Activated B cell treated with CpG ODN at 0.5 μM for 24 hours (primary cell): ENCODE measurements around the gene GLB1L2. TPM values are rescaled to one million over a fixed set of nuclear protein-coding genes. Genes with fewer than 3 reads are reported as not detected.
"Not testable (repeated sequence)": the region's sequence is repeated elsewhere in the genome, so short reads cannot be mapped to it uniquely, and the experiment has no call there.

Source experiments
- ATAC-seq: fragments of 200-7000 bp; cut with Tn5 transposase; one replicate; pipeline ENCODE4 v1.10.0; 2021; ENCODE audit warnings: low read depth, mild to moderate bottlenecking, moderate library complexity
- CTCF ChIA-PET: fragments of 350-600 bp; sonication (Branson Sonifier 250); formaldehyde crosslinking; loops from one replicate; lab custom pipeline; 2021; ENCODE audit warnings: antibody characterized with exemption; lab: Charles Lee
- POLR2A ChIA-PET: fragments of 350-600 bp; sonication (Branson Sonifier 250); formaldehyde crosslinking; loops from one replicate; lab custom pipeline; 2021; ENCODE audit warnings: antibody characterized with exemption; lab: Charles Lee
- DNase-seq: peaks from one replicate; pipeline ENCODE4 v3.0.0; 2022
- H3K27ac Mint-ChIP-seq: one replicate; pipeline ENCODE4 v1.8.0; 2020; ENCODE audit warnings: mixed read lengths
- H3K27me3 Mint-ChIP-seq: one replicate; pipeline ENCODE4 v1.8.0; 2021; ENCODE audit warnings: mixed read lengths
- H3K36me3 Mint-ChIP-seq: one replicate; pipeline ENCODE4 v1.8.0; 2021; ENCODE audit warnings: low read depth, mixed read lengths
- H3K4me1 Mint-ChIP-seq: one replicate; pipeline ENCODE4 v1.8.0; 2021; ENCODE audit warnings: mixed read lengths
- H3K4me3 Mint-ChIP-seq: one replicate; pipeline ENCODE4 v1.8.0; 2020; ENCODE audit warnings: mild to moderate bottlenecking, mixed read lengths
- H3K9me3 Mint-ChIP-seq: one replicate; pipeline ENCODE4 v1.8.0; 2020; ENCODE audit warnings: mixed read lengths
- intact Hi-C: fragments of 100-400 bp; cut with micrococcal nuclease; formaldehyde crosslinking; loops from one replicate; pipeline ENCODE4 v1.15.1; 2024
- total RNA-seq: library from RNA; stranded (reverse); gene quantifications from 2 replicates; pipeline ENCODE4 v1.2.3, GENCODE V29; 2022
- TF ChIP-seq, protein P1 (sequence below): fragments of 200-600 bp; IDR thresholded peaks from one replicate; pipeline ENCODE4 v1.8.0; 2022; ENCODE audit warnings: antibody characterized with exemption, mild to moderate bottlenecking

GLB1L2 gene
- total RNA-seq, 1 donor from 2014 or later, result 0.33 TPM

GRCh38 chr11:134313379-134313778 is 18.4 kb upstream of the GLB1L2 start:
- no peak overlapping the region for H3K4me3 Mint-ChIP-seq
- peaks cover 14% of the 10 kb centered on the region for H3K9me3 Mint-ChIP-seq
- TF ChIP-seq, protein P1, sequence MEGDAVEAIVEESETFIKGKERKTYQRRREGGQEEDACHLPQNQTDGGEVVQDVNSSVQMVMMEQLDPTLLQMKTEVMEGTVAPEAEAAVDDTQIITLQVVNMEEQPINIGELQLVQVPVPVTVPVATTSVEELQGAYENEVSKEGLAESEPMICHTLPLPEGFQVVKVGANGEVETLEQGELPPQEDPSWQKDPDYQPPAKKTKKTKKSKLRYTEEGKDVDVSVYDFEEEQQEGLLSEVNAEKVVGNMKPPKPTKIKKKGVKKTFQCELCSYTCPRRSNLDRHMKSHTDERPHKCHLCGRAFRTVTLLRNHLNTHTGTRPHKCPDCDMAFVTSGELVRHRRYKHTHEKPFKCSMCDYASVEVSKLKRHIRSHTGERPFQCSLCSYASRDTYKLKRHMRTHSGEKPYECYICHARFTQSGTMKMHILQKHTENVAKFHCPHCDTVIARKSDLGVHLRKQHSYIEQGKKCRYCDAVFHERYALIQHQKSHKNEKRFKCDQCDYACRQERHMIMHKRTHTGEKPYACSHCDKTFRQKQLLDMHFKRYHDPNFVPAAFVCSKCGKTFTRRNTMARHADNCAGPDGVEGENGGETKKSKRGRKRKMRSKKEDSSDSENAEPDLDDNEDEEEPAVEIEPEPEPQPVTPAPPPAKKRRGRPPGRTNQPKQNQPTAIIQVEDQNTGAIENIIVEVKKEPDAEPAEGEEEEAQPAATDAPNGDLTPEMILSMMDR, result no peak
- ChIA-PET POLR2A (no interaction called here), CTCF (no interaction called here)
- H3K27ac Mint-ChIP-seq, result no peak overlapping the region
- H3K36me3 Mint-ChIP-seq, result peaks cover 2% of the 10 kb centered on the region
- intact Hi-C loops, result no loop called here
- peaks cover 14% of the 10 kb centered on the region for H3K27me3 Mint-ChIP-seq
- no peak for DNase-seq
- no peak for ATAC-seq
- H3K4me1 Mint-ChIP-seq, result no peaks in the 10 kb centered on the region

- DNase-seq (no peak), ATAC-seq (no peak)
- H3K4me1 Mint-ChIP-seq, result no peaks in the 10 kb centered on the region
- no peak overlapping the region for H3K4me3 Mint-ChIP-seq
- no peak overlapping the region for H3K27ac Mint-ChIP-seq
- TF ChIP-seq, protein P1, result no peak
- intact Hi-C loops, result no loop called here
- H3K27me3 Mint-ChIP-seq, result peaks cover 14% of the 10 kb centered on the region
- ChIA-PET CTCF (no interaction called here), POLR2A (no interaction called here)
- H3K36me3 Mint-ChIP-seq, result peaks cover 2% of the 10 kb centered on the region
- peaks cover 14% of the 10 kb centered on the region for H3K9me3 Mint-ChIP-seq
These were observed 17.8 kb upstream of the GLB1L2 start for GRCh38 chr11:134313821-134314607.

- peaks cover 24% of the 10 kb centered on the region for H3K9me3 Mint-ChIP-seq
- intact Hi-C loops, result no loop called here
- no peaks in the 10 kb centered on the region for H3K4me1 Mint-ChIP-seq
- peaks cover 24% of the 10 kb centered on the region for H3K27me3 Mint-ChIP-seq
- H3K4me3 Mint-ChIP-seq, result no peak overlapping the region
- ATAC-seq (no peak), DNase-seq (no peak)
- no peak overlapping the region for H3K27ac Mint-ChIP-seq
- H3K36me3 Mint-ChIP-seq, result peaks cover 2% of the 10 kb centered on the region
- ChIA-PET CTCF (no interaction called here), POLR2A (no interaction called here)
- TF ChIP-seq, protein P1, result no peak
These were observed 14.7 kb upstream of the GLB1L2 start for GRCh38 chr11:134317103-134317502.

DNA sequence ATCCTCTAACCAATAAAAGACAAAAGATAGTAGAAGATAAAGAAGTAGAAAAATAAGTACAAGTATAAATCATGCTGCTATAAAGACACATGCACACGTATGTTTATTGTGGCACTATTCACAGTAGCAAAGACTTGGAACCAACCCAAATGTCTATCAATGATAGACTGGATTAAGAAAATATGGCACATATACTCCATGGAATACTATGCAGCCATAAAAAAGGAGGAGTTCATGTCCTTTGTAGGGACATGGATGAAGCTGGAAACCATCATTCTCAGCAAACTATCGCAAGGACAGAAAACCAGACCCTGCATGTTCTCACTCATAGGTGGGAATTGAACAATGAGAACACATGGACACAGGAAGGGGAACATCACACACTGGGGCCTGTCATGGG is 10.4 kb upstream of the GLB1L2 start:
- CTCF ChIA-PET, H3K4me1 Mint-ChIP-seq, DNase-seq, ATAC-seq, intact Hi-C loops, H3K36me3 Mint-ChIP-seq, POLR2A ChIA-PET, H3K27ac Mint-ChIP-seq, H3K4me3 Mint-ChIP-seq: not testable (repeated sequence)
- peaks cover 24% of the 10 kb centered on the region for H3K9me3 Mint-ChIP-seq
- peaks cover 17% of the 10 kb centered on the region for H3K27me3 Mint-ChIP-seq

- TF ChIP-seq, protein P1, result no peak
- H3K4me1 Mint-ChIP-seq, result no peaks in the 10 kb centered on the region
- CTCF ChIA-PET, result no interaction called here
- H3K36me3 Mint-ChIP-seq, result peaks cover 2% of the 10 kb centered on the region
- H3K27ac Mint-ChIP-seq, result no peak overlapping the region
- peaks cover 15% of the 10 kb centered on the region for H3K9me3 Mint-ChIP-seq
- no peak for ATAC-seq
- POLR2A ChIA-PET, result no interaction called here
- intact Hi-C loops, result no loop called here
- no peak overlapping the region for H3K4me3 Mint-ChIP-seq
- H3K27me3 Mint-ChIP-seq, result peaks cover 21% of the 10 kb centered on the region
- DNase-seq, result no peak
These were observed 9.2 kb upstream of the GLB1L2 start for GRCh38 chr11:134322553-134322952.
